GM18520 (cell line): ENCODE data around the gene GOSR2.

Source experiments
- ATAC-seq: cut with Tn5 transposase; IDR thresholded peaks from one replicate; pipeline ENCODE4 v1.9.1; 2021; ENCODE audit not compliant: unreplicated experiment

Gene GOSR2

GRCh38 chr17:46922804-46923635 is at the start of gene GOSR2:
Gene GOSR2, plus strand, starts transcription at chr17:46923160. Its CDS starts 33 bp downstream, at chr17:46923193.
- ATAC-seq, result peak; percentile 67

GRCh38 chr17:46873941-46874645 is 48.9 kb upstream of the GOSR2 start:
- no peak for ATAC-seq

GRCh38 chr17:46874906-46875305 is 48.1 kb upstream of the GOSR2 start:
- ATAC-seq, result no peak

DNA sequence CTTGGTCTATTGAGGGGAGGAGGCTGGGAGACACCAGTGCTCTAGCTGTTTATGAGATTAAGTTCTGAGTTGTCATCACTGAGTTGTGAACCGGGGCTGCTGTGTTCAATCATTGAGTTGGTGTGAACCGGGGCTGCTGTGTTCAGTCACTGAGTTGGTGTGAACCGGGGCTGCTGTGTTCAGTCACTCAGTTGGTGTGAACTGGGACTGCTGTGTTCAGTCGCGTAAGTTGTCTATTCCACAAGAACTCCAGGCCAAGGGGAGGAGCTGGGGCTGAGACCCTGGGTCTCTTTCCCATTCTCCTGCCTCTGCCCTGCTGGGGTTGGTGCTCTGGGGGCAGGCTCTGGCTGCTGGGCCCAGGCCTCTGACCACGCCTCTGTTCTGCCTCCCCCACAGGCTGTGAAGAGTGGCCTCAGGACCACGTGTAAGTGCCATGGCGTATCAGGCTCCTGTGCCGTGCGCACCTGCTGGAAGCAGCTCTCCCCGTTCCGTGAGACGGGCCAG is 47.1 kb upstream of the GOSR2 start:
- no peak for ATAC-seq

GRCh38 chr17:46876353-46876887 is 46.5 kb upstream of the GOSR2 start:
- no peak for ATAC-seq

DNA sequence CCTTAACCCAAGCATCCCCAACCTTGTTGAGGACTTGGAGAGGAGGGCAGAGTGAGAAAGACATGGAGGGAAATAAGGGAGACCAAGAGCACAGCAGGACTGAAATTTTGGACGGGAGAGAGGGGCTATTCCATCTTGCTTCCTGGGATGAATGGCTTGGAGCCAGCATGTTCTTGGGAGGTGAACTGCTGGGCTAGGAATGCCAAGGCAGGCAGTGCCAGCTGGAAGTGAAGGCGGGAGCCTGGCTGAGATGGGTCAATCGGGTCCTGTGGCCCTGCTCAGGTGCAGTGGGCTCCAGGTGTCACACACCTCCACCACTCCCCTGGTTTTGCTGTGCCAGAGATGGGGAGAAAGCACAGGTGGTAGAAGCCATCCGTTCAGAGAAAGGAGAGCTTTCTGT is 46.0 kb upstream of the GOSR2 start:
- ATAC-seq, result no peak

- no peak for ATAC-seq
Measured at GRCh38 chr17:46877466-46877865, 45.5 kb upstream of the GOSR2 start.

DNA sequence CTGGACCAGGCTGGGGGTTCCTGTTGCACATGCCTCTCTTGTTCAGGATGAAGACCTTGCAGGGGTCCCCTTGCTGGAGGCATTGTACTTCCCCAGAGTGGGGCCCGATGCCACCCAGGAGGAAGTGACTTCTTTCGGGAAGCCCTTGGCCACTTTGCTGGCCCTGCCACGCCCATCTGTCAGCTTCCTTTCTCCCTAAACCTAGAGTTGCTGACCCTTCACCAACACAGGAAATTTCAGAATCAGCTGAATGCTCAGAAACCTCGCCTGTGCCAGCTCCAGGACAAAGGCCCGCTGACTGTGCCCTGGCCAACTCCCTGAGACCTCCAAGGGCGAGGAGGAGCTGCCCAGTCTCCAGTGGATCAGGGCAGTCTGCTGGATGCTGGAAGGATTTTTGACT is 44.9 kb upstream of the GOSR2 start:
- no peak for ATAC-seq

DNA sequence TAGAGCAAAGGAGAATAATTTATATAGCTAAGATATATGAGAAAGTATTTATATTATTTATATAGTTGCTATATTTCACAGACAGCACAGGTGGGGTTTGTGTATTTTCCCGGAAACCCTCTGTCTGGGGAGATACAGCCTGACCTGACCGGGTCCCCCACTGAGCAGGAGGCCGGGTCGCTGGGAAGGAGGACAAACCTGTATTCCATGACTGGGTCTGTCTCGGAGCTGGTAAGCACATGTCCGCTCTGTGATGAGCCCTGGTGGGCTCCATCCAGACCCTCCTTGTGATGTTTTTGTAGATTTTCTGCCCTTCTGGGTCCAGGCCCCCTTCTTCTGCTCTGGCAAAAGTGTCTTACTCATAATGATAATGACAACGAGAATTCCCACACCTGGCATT is 43.9 kb upstream of the GOSR2 start:
- ATAC-seq, result no peak

DNA sequence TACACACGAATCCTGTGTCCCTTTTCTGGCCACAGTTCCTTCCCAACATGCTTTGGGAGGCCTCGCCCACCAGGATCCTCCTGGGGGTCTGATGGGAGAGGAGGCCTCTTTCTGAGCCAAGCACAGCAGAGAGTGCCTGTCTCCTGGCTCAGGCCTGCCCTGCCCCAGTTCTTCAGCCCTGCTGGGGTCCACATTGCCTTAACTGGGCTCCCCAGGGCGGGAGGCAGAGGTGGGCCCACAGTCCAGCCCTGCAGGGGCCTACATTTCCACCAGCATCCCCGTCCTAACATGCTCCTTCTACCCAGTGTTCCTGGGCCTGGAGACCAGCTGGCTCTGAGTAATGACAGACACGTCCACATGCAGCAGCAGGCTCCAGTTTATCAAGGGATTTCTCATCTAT is 41.9 kb upstream of the GOSR2 start:
- ATAC-seq, result no peak

- no peak for ATAC-seq
Measured at GRCh38 chr17:46882666-46883065, 40.3 kb upstream of the GOSR2 start.

- no peak for ATAC-seq
Measured at GRCh38 chr17:46883871-46884520, 39.0 kb upstream of the GOSR2 start.

GRCh38 chr17:46884552-46884951 is 38.4 kb upstream of the GOSR2 start:
- ATAC-seq, result no peak

DNA sequence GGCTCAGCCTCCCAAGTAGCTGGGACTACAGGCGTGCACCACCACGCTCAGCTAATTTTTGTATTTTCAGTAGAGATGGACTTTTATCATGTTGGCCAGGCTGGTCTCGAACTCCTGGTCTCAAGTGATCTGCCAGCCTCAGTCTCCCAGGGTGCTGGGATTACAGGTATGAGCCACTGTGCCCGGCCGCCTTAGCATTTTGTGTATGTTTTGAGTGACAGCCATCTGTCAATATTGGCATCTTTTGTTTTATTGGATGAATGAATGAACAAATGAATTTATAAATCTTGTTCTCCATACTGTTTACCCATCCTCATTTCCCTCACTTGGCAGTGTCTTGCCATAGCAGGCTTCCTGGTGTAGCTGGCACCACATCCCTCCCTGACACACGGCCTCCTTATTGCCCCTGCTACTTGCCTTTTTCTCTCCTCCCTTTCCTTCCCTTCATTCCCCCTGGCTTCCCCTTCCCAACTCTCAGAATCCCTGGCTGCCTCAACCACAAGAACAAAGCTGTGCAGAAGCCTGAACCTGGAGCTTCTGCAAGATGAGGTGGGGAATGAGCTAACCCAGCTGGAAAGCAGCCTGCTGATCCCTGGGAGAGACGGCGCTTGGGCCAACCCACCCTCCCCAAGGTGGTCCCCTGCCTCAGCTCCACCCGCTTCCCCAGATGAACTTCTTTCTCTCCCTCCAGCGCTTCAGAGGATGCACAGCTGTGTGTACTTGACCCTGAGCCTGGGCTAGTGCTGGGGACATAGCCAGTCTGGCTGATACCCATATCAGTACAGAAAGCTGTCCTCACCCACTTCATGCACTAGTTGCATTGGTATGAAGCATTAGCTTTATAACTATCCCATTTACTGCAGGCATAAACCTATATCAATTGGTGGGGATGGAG is 37.3 kb upstream of the GOSR2 start:
- no peak for ATAC-seq

GRCh38 chr17:46886310-46886663 is 36.7 kb upstream of the GOSR2 start:
- ATAC-seq, result no peak

GRCh38 chr17:46887717-46888116 is 35.2 kb upstream of the GOSR2 start:
- ATAC-seq, result no peak

DNA sequence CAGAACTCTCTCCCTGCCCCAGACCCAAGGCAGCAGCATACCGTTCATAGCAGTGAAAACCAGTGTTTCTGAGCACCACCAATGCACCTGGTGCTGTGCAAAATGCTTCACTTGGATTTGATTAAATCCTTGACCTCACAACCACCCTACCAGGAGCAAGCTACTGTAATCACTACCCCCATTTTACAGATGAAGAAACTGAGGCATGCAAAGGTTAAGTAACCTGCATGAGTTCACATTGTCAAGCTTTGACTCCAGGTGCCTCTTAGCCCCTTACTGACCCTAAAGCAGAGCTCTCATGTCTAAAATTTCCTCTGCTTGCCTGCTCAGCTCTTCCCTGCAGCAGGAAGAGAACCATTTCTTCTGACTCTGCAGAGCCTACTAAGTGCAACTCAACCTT is 34.2 kb upstream of the GOSR2 start:
- no peak for ATAC-seq

- ATAC-seq, result no peak
Measured at GRCh38 chr17:46889519-46889918, 33.4 kb upstream of the GOSR2 start.

DNA sequence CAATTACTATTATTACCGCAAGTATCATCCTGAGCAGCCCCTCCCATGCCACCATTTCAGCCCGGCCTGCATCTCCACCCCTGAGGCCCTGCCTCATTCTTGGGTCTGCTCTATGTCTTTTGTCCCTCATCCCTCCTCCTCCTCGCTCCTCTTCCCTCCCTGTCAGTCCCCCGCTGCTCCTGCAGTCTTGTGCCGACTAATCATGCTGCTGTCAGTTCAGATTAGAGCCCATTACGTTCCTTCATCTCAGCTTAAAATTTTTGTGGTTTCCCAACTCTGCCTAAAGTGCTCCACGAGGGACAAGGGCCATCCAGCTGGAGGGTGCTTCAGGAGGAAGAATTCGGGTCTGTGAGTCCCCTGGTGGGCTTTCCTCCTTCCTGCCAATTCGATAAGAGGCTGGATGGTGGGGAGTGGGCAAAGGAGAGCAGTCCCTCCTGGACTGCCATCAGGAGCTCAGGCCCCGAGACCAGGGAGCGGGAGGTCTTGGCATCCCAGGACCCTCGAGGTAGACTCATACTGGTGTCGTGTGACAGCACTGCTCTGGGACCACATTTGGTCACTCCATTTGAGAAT is 32.9 kb upstream of the GOSR2 start:
- no peak for ATAC-seq

GRCh38 chr17:46890638-46891037 is 32.3 kb upstream of the GOSR2 start:
- no peak for ATAC-seq
